K562 (cell line): ENCODE measurements around the gene SLC16A6. TPM values are rescaled to one million over a fixed set of nuclear protein-coding genes. Genes with fewer than 3 reads are reported as not detected.

Source experiments
- ATAC-seq: fragments of 200-7000 bp; cut with Tn5 transposase; 3 replicates; pipeline ENCODE4 v1.9.1; 2020; ENCODE audit warnings: moderate library complexity
- BruUV-seq: library from RNA; stranded (reverse); fragments of 400-500 nt; replicated peaks from 2 replicates; lab custom pipeline; 2021; lab: Mats Ljungman, UMichigan
- CTCF ChIA-PET: fragments of 300-600 bp; formaldehyde crosslinking; extraction: SDS; loops from one replicate; lab custom pipeline; 2021; ENCODE audit warnings: low intra/inter-chr PET ratio; lab: Yijun Ruan, JAX
- POLR2A ChIA-PET: fragments of 300-600, 350-650 bp; sonication (Branson Sonifier 250); formaldehyde crosslinking; extraction: SDS; loops from one replicate; lab custom pipeline; 2021; ENCODE audit warnings: antibody characterized with exemption, inconsistent platforms; lab: Yijun Ruan, JAX
- DNase-seq, 4 experiments: peaks; one replicate each; pipeline versions ENCODE4 v3.0.0 to v3.0.0-alpha.2; 2011 to 2018; ENCODE audit warnings: low spot score in 3 of 4, mixed read lengths in 3 of 4; ENCODE audit errors: extremely low read depth in 1 of 4
- FAIRE-seq: peaks from 2 replicates; lab custom pipeline; 2011; peaks lifted over from hg19 to GRCh38; lab: Jason Lieb, UNC
- H2AFZ ChIP-seq: 2 replicates; pipeline ENCODE4 v1.6.0; 2011; ENCODE audit warnings: low read depth, low read length, control low read depth, inconsistent platforms
- H3K27ac ChIP-seq: fragments of 200-600 bp; 3 replicates; pipeline ENCODE4 v1.8.0; 2011; ENCODE audit warnings: low read depth, mild to moderate bottlenecking, control low read depth, inconsistent platforms, low read length, moderate library complexity, mixed read lengths; ENCODE audit errors: extremely low read depth
- H3K27me3 ChIP-seq, 2 experiments: fragments of 300-600 bp in 1 of 2; 2 replicates in 1 of 2; 3 replicates in 1 of 2; pipeline versions ENCODE4 v1.6.0 to v1.8.0; 2011; ENCODE audit warnings: inconsistent platforms in 2 of 2, low read length in 2 of 2, mild to moderate bottlenecking in 1 of 2, mixed read lengths in 1 of 2, moderate library complexity in 1 of 2; ENCODE audit not compliant: control insufficient read depth in 2 of 2, insufficient read depth in 2 of 2
- H3K36me3 ChIP-seq: fragments of 300-600 bp; 3 replicates; pipeline ENCODE4 v1.8.0; 2011; ENCODE audit warnings: mild to moderate bottlenecking, low read length, inconsistent platforms; ENCODE audit not compliant: control insufficient read depth, insufficient read depth
- H3K4me1 ChIP-seq, 2 experiments: fragments of 200-600 bp in 1 of 2; replicated peaks in 1 of 2; 2 replicates in 1 of 2; 3 replicates in 1 of 2; pipeline versions ENCODE4 v1.5.1 to v1.8.0; 2011; ENCODE audit warnings: inconsistent platforms in 2 of 2, low read length in 2 of 2, mild to moderate bottlenecking in 1 of 2, mixed read lengths in 1 of 2, moderate library complexity in 1 of 2; ENCODE audit not compliant: control insufficient read depth in 2 of 2, insufficient read depth in 2 of 2
- H3K4me2 ChIP-seq: 2 replicates; pipeline ENCODE4 v1.6.1; 2011; ENCODE audit warnings: low read length, control low read depth, inconsistent platforms, mixed read lengths; ENCODE audit not compliant: insufficient read depth
- H3K4me3 ChIP-seq: fragments of 200-600 bp; sonication (generic), shearing (Covaris generic); 2 replicates; pipeline ENCODE4 v1.5.1; 2016; ENCODE audit warnings: control low read depth, inconsistent platforms
- H3K79me2 ChIP-seq: fragments of 200-600 bp; 3 replicates; pipeline ENCODE4 v1.8.0; 2011; ENCODE audit warnings: low read length, inconsistent platforms; ENCODE audit not compliant: control insufficient read depth, insufficient read depth
- H3K9ac ChIP-seq, 2 experiments: 2 replicates each; pipeline versions ENCODE4 v1.6.0 to v1.6.1; 2011; ENCODE audit warnings: low read depth in 2 of 2, low read length in 2 of 2, control low read depth in 1 of 2, inconsistent platforms in 1 of 2, mild to moderate bottlenecking in 1 of 2, mixed read lengths in 1 of 2; ENCODE audit not compliant: insufficient read depth in 1 of 2
- H3K9me1 ChIP-seq: one replicate; pipeline ENCODE4 v1.6.0; 2011; ENCODE audit warnings: inconsistent platforms, mild to moderate bottlenecking, low read length, moderate library complexity; ENCODE audit not compliant: control insufficient read depth, insufficient read depth
- H3K9me3 ChIP-seq: replicated peaks from 2 replicates; pipeline ENCODE4 v1.5.1; 2011; ENCODE audit warnings: low read depth, low read length, inconsistent platforms; ENCODE audit not compliant: control insufficient read depth, insufficient read depth
- H4K20me1 ChIP-seq: replicated peaks from 2 replicates; pipeline ENCODE4 v1.6.1; 2011; ENCODE audit warnings: low read length, inconsistent platforms, mixed read lengths; ENCODE audit not compliant: control insufficient read depth, insufficient read depth
- BRCA1 ChIP-seq, 2 experiments: fragments of 450-650 bp in 1 of 2; sonication (generic) in 1 of 2; formaldehyde crosslinking in 1 of 2; IDR thresholded peaks; 2 replicates each; pipeline versions ENCODE4 v1.5.0 to v1.6.1; 2017 to 2020; ENCODE audit warnings: mild to moderate bottlenecking in 1 of 2, missing genetic modification reagents in 1 of 2
- CTCF ChIP-seq, 3 experiments: IDR thresholded peaks in 2 of 3; conservative IDR thresholded peaks in 1 of 3; 2 replicates each; pipeline ENCODE4 v1.5.1; 2011 to 2012; ENCODE audit warnings: low read length in 3 of 3, mild to moderate bottlenecking in 3 of 3, control low read depth in 2 of 3, improper control_type of control experiment in 1 of 3, inconsistent platforms in 1 of 3, low read depth in 1 of 3, mixed read lengths in 1 of 3, moderate library complexity in 1 of 3; ENCODE audit not compliant: insufficient read depth in 2 of 3
- ELK1 ChIP-seq: sonication (generic); formaldehyde crosslinking; IDR thresholded peaks from 2 replicates; pipeline ENCODE4 v1.8.1; 2022; ENCODE audit warnings: missing genetic modification reagents
- ESRRB ChIP-seq: fragments of 250-450 bp; sonication (Bioruptor Pico); IDR thresholded peaks from 2 replicates; pipeline ENCODE4 v1.5.0; 2020; ENCODE audit warnings: mild to moderate bottlenecking, moderate library complexity, borderline replicate concordance
- ETS1 ChIP-seq: conservative IDR thresholded peaks from 2 replicates; pipeline ENCODE4 v1.6.1; 2011; ENCODE audit warnings: low read depth, mild to moderate bottlenecking, low read length; ENCODE audit not compliant: control insufficient read depth
- FOXK1 ChIP-seq: sonication (generic); formaldehyde crosslinking; IDR thresholded peaks from 2 replicates; pipeline ENCODE4 v1.8.0; 2022; ENCODE audit warnings: missing genetic modification reagents, mild to moderate bottlenecking, borderline replicate concordance
- HDAC3 ChIP-seq: fragments of 450-650 bp; IDR thresholded peaks from 2 replicates; pipeline ENCODE4 v1.6.1; 2018; ENCODE audit warnings: borderline replicate concordance, mild to moderate bottlenecking, moderate library complexity; ENCODE audit not compliant: partially characterized antibody
- HDAC8 ChIP-seq: fragments of 450-650 bp; IDR thresholded peaks from 2 replicates; pipeline ENCODE4 v1.6.1; 2016; ENCODE audit warnings: mild to moderate bottlenecking, missing genetic modification characterization, moderate library complexity, missing compliant biosample characterization
- LARP7 ChIP-seq: fragments of 450-650 bp; IDR thresholded peaks from 2 replicates; pipeline ENCODE4 v1.6.1; 2016
- SRSF1 ChIP-seq: fragments of 200-400 bp; formaldehyde crosslinking; IDR thresholded peaks from 2 replicates; pipeline ENCODE4 v1.6.1; 2017; ENCODE audit warnings: mild to moderate bottlenecking, low read depth, low read length, moderate library complexity
- SRSF7 ChIP-seq: fragments of 200-400 bp; formaldehyde crosslinking; optimal IDR thresholded peaks from 2 replicates; pipeline ENCODE3; 2017; ENCODE audit warnings: mild to moderate bottlenecking, low read depth, low read length
- YY1 ChIP-seq, 3 experiments: IDR thresholded peaks; 2 replicates each; pipeline ENCODE4 v1.6.1; 2011; ENCODE audit warnings: low read length in 2 of 3, mild to moderate bottlenecking in 2 of 3, moderate library complexity in 2 of 3, borderline replicate concordance in 1 of 3, control low read depth in 1 of 3, low read depth in 1 of 3; ENCODE audit not compliant: insufficient read depth in 3 of 3, insufficient replicate concordance in 2 of 3, control insufficient read depth in 1 of 3, insufficient read length in 1 of 3; ENCODE audit errors: extremely low read depth in 1 of 3
- ZBTB12 ChIP-seq: fragments of 250-450 bp; sonication (Bioruptor Pico); IDR thresholded peaks from 2 replicates; pipeline ENCODE4 v1.4.0; 2020
- whole genome bisulfite sequencing: fragments of 100-300 bp; shearing (Covaris generic); methylation state at CpG from one replicate; pipeline ENCODE4 v1.1.6; 2016; ENCODE audit warnings: low coverage, mixed read lengths; ENCODE audit not compliant: insufficient coverage; ENCODE audit errors: missing lambda C conversion rate; 5-methylcytosine and 5-hydroxymethylcytosine counted together
- in situ Hi-C: fragments of 300-500 bp; cut with MboI; formaldehyde crosslinking; loops from 4 replicates; pipeline ENCODE4 v1.15.0; 2018; ENCODE audit warnings: inconsistent platforms, mixed read lengths
- intact Hi-C: fragments of 100-400 bp; cut with micrococcal nuclease; formaldehyde crosslinking; loops from 2 replicates; pipeline ENCODE4 v1.14.2; 2022
- polyA plus RNA-seq, 8 experiments: library from polyadenylated mRNA; depleted of rRNA in 4 of 8; stranded (reverse) in 5 of 8; unstranded in 3 of 8; fragments of >200 nt; fragmentation: Nextera tagmentation in 2 of 8; fragmentation: Illumina TruSeq in 1 of 8; extraction: Ambion mirVana in 2 of 8; extraction: Trizol in 1 of 8; gene quantifications; 2 replicates each; pipeline versions ENCODE4 v1.2.1 to v1.2.3, GENCODE V29; 2011 to 2014; ENCODE audit warnings: inconsistent platforms in 1 of 8, missing spikeins in 1 of 8
- total RNA-seq, 7 experiments: library from RNA; depleted of rRNA in 6 of 7; stranded (reverse); fragments of >200 nt in 6 of 7; fragmentation: Illumina TruSeq in 2 of 7; extraction: Trizol in 2 of 7; gene quantifications; 2 replicates each; pipeline versions ENCODE4 v1.2.1 to v1.2.3, GENCODE V29; 2011 to 2021; ENCODE audit warnings: low replicate concordance in 1 of 7

Gene SLC16A6
- total and polyA plus RNA-seq, 9 of the 15 experiments (the other 6 are each of a cell fraction or from before 2014, with no cell fraction given), result 0.05 to 0.31 (median 0.15) TPM

GRCh38 chr17:68289473-68289872 lies 1.5 kb downstream of the SLC16A6 start (continued):
- TF ChIP-seq FOXK1 (CRISPR knock-in tag), result no peak
- TF ChIP-seq LARP7, result no peak
- TF ChIP-seq ETS1, result no peak
- TF ChIP-seq BRCA1 (IDR thresholded peaks at IDR 0.05), result no peak
- no peak for TF ChIP-seq BRCA1 (CRISPR knock-in tag; IDR thresholded peaks at IDR 0.05)

- no peaks in the 10 kb centered on the region for H4K20me1 ChIP-seq
- no peak overlapping the region for H3K27ac ChIP-seq
- peaks cover 8 to 22% of the 10 kb centered on the region in 2 experiments for H3K4me1 ChIP-seq
- no peak overlapping the region for H3K9ac ChIP-seq
- H2AFZ ChIP-seq, result no peak overlapping the region
- no peaks in the 10 kb centered on the region for H3K9me1 ChIP-seq
- ATAC-seq, result no peak
- no peaks in the 10 kb centered on the region for H3K79me2 ChIP-seq
- no peaks in the 10 kb centered on the region for H3K36me3 ChIP-seq
- H3K4me3 ChIP-seq, result no peak overlapping the region
- no peaks in the 10 kb centered on the region for H3K9me3 ChIP-seq
- ChIA-PET POLR2A (no interaction called here), CTCF (no interaction called here)
- peak in 1 of 4 experiments; percentile 14 for DNase-seq
- BruUV-seq, result no TSS peak
- no peak overlapping the region for H3K4me2 ChIP-seq
- 66% methylated on average over 7 of the region's 7 CpGs for WGBS
- peak; percentile 68 for FAIRE-seq
- intact Hi-C loops (no loop called here), in situ Hi-C loops (no loop called here)
- no peak for TF ChIP-seq SRSF7
- no peak for TF ChIP-seq HDAC3
- TF ChIP-seq ELK1 (CRISPR knock-in tag), result no peak
- TF ChIP-seq ESRRB (CRISPR knock-in tag), result no peak
- peak in 2 of 3 experiments; percentile 60 to 76 for TF ChIP-seq YY1 (IDR thresholded peaks at IDR 0.05; ENCODE audit: borderline replicate concordance in 1 of 3, control insufficient read depth in 1 of 3, extremely low read depth in 1 of 3, insufficient read depth in 3 of 3, insufficient read length in 1 of 3, insufficient replicate concordance in 2 of 3, low read depth in 1 of 3, low read length in 2 of 3)
- no peak for TF ChIP-seq ZBTB12 (CRISPR knock-in tag)
- 0 out of 6 replicates have a peak, but pooled peaks of 1 of the 3 experiments have one; percentile 20 for TF ChIP-seq CTCF (IDR thresholded peaks at IDR 0.05 in 2 of 3, conservative IDR thresholded peaks at IDR 0.05 in 1 of 3; ENCODE audit: insufficient read depth in 2 of 3, low read depth in 1 of 3, low read length in 3 of 3)
- TF ChIP-seq SRSF1, result no peak
- no peak for TF ChIP-seq HDAC8 (tag)
- H3K27me3 ChIP-seq, result no peaks in the 10 kb centered on the region; a peak in 2 of 5 replicates
Observed at GRCh38 chr17:68288804-68289203, 2.1 kb downstream of the SLC16A6 start.
